GM21576 (cell line): Measurements from ENCODE around the gene PLXDC1.
"Not testable (repeated sequence)": the region's sequence is repeated elsewhere in the genome, so short reads cannot be mapped to it uniquely, and the experiment has no call there.

Experiments
- ATAC-seq: cut with Tn5 transposase; IDR thresholded peaks from one replicate; pipeline ENCODE4 v1.9.1; 2021; ENCODE audit warnings: mild to moderate bottlenecking, moderate library complexity; ENCODE audit not compliant: unreplicated experiment

Gene PLXDC1

DNA sequence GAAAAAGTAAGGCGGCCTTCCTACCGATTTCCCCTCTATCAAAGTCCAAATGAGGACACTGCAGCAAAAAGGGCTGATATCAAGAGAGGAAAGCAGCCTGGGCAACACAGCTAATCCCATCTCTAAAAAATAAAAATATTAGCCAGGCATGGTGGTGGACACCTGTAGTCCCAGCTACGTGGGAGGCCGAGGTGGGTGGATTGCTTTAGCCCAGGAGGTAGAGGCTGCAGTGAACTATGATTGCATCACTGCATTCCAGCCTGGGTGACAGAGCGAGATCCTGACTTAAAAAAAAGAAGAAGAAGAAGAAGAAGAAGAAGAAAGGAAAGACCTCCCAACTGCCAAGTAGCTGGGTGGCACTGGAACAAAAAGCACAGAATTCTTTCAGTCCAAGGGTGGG lies 31.6 kb upstream of the PLXDC1 start:
- ATAC-seq: no peak

DNA sequence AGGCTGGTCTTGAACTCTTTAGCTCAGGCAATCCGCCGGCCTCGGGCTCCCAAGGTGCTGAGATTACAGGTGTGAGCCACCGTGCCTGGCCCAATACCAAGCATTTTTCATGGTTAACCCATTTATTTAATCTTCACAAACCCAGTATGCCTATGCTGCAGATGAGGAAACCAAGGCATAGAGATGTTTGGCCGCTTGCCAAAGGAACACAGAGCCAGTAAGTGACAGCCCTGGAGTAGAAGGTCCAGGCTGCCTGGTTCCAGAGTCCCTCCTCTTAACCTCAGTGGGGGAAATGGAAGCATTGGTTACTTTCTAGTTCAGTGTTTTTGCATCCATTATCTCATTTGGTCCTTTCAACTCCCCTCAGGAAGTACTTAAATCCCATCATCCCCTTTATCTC lies 29.9 kb upstream of the PLXDC1 start:
- ATAC-seq: no peak

DNA sequence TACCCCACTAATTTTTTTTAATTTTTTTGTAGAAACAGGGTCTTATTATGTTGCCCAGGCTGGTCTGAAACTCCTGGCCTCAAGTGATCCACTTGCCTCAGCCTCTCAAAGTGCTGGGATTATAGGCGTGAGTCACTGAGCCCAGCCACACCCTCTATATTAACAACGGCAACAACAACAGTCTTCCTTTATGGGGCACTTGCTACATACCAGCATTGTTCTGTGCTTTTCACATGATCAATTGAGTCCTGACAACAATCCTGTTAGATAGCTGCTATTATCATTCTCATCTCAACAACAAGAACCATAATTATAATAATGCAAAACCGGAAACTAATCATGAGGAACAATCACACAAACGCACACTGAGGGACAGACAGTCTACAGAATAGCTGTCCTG lies 27.1 kb upstream of the PLXDC1 start:
- ATAC-seq: no peak

DNA sequence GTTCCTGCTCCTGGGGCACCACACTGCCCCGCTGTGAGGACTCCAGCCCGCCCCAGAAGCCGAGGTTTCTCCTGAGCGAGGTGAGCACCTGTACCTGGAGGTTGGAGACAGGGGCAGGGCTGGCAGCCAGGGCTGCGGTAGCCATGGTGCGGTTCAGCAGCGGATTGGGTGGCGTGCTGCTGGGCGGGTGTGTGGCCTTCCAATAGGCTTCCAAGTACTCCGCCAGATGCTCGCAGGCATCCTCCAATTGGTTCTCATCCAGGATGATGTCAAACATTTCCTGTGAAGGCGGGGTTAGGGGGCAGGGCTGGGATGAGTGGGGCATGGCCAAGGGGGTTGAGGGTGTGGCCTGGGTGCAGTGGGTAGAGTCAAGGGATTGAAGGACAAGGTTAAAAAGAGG lies 25.8 kb upstream of the PLXDC1 start:
- ATAC-seq: no peak

DNA sequence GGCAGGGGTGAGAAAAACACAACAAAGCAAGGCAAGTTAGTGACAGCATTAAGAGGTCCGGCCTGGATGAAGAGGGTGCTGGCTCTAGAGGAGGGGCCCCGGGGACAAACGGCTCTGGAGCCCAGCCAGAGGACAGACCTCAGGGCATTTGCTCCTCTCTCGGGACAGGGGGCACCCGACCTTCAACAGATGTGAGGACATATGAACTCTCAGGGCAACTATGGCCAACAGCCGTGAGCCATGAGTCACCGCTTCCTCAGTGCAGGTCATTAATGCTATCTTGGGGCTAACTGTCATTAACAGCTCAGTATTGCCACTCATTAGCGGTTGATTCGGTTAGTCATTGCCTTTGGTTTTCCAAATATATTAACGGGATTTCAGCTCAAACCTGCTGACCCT lies 24.3 kb upstream of the PLXDC1 start:
- ATAC-seq: no peak

DNA sequence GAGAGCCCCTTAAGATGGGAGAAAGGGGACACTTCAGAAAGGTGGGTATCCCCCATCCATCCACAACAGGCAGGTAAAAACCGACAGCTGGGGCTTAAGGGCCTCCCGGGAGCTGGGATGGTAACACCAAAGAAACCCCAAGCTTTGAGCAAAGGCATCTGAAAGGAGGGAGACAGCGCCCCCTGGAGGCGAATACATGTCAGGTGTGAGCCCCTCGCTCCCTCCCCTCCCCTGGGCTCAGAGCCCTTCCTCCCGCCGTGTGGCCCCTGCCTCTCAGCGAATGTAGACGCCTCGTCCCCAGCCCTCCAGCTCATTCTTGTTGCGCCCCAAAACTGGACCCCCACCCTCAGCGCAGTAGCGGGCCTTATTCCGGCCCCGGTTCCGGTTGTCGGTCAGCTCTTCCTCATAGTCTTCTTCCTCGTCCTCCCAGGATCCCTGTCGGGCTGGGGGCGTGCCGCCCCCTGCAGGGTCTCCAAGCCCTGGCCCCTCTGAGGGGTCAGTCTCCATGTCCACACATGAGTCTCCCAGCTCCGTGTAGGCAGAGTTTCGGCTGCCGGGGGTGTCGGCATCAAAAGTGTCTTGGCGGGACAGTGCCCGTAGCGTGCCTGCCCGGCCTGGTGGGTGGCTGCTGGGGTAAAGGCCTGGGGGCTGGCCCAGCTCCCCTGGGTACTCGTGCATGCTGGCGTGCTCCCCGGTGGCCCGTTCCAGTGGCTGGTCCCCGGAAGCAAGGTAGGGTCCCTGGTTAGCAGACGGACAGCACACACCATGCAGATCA lies 23.7 kb upstream of the PLXDC1 start:
- ATAC-seq: no peak

DNA sequence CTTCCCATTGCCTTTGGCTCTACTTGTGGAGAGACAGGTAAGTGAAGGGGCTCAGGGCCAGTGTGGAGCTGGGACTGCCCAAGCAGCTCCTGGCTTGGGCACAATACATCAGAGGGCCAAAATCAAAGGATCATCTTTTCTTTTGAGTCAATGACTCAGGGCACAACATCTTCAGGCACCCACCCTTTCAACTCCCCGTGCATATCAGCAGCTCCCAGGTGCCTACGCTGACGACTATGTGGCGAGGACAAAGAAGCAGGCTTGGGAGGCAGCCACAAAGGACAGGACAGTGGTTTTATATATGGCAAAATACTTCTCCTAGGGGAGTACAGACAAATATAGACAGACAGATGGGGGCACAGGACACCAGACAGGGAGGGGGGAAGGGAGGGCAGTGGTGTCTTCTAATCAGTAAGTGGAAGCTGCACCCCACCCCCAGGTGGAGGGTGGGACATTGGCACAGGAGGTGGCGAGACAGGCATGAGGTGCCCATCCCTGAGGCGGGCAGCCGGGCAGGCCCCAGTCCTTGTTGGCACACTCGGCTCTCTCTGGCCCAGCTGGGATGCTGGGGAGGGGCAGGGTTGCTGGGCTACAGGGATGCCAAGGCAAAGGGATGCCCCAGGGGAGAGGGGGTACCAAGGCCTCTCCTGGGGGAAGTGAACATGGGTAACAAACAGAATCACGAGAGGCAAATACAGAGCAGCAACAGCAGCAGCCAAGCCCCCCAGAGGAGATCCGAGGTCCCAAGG lies 22.3 kb upstream of the PLXDC1 start:
- no peak for ATAC-seq

DNA sequence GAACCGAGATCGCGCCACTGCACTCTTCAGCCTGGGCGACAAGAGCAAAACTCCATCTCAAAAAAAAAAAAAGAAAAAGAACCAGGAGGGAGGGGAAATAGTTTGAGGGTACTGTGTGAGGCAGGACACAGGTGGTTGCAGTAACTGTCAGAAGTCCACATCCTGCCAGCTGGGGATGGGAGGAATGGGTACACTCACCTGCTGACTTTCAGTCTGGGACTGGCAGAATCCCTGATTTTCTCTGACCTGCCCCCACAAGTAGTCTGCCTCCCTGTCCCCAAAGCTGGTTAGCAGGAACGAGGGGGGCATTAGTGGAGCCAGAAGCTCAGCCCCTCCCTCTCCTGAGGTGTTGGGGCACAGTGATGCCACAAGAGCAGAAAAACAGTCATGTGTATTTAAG lies 21.6 kb upstream of the PLXDC1 start:
- ATAC-seq: no peak

DNA sequence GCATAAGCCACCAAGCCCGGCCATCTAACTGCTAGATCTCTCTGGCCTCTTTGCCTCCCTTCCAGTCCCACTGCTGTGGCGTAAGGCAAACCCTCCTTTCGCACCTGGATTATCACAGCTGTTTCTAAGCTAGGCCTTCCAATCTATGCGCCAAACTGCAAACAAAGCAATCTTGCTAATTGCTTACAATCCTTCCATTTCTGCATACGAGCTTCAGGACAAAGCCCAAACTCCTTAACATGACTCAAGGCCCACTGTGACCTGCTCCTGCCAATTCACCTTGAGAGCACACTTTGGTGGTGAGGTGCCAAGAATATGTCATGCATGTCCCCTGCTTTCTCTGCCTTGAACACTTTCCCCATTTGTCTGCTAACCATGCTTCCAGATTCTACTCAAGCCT lies 20.5 kb upstream of the PLXDC1 start:
- no peak for ATAC-seq

DNA sequence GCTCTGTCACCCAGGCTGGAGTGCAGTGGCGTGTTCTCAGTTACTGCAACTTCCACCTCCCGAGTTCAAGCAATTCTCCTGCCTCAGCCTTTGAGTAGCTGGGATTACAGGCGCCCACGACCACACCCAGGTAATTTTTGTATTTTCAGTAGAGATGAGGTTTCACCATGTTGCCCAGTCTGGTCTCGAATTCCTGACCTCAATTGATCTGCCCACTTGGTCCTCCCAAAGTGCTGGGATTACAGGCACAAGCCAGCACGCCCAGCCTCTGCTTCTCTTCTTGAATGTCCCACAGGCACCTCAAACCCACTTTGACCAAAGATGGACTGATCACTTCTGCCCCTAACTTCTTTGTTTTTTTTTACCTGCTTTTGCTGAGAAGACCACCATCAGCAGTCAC lies 19.1 kb upstream of the PLXDC1 start:
- ATAC-seq: no peak

DNA sequence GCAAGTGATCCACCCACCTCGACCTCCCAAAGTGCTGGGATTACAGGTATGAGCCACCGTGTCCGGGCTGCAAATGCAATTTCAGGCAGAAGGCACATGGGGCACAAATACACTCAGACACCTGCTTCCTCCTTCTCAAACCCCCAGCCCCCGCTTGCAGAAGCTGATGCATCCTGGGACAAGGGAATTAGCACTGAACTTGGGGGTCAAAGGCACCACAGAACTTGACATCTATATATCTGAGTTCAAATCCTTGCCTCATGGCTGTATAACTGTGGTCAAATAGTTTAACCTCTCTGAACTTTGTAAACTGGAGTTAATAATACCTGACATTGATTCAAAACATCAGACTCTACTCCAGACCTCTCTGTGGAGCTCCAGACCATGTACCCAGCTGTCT lies 18.7 kb upstream of the PLXDC1 start:
- ATAC-seq: no peak

DNA sequence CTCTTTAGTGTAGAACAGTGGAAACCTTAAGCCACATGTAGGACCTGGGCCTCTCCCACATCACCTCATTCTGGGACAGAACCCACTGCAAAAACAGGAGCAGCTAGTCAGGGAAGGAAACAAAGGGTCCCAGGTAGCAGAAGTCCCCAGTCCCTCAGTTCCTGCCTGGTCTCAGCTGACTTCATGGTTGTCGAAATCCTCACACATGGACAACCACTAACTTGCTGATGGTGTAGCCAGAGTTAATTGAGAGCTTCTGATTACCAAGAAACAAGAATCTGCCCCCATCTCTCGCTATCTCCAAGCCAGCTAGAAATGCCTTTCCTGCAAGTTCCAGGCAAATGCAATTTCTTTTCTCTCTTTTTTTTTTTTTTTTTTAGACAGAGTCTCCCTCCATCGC lies 18.1 kb upstream of the PLXDC1 start:
- ATAC-seq: no peak

DNA sequence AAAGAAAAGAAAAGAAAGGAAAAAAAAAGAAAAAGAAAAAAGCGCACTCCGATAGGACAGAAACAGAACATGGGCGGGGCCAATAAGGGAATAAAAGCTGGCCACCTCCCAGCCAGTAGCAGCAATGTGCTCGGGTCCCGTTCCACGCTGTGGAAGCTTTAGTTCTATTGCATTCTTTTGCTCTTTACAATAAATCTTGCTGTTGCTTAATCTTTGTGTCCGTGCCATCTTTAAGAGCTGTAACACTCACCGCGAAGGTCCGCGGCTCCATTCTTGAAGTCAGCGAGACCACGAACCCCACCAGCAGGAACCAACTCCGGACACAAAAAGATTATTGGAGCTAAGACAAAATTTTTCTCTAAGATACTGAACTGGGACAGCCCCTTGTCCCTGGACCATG lies 17.7 kb upstream of the PLXDC1 start:
- no peak for ATAC-seq

DNA sequence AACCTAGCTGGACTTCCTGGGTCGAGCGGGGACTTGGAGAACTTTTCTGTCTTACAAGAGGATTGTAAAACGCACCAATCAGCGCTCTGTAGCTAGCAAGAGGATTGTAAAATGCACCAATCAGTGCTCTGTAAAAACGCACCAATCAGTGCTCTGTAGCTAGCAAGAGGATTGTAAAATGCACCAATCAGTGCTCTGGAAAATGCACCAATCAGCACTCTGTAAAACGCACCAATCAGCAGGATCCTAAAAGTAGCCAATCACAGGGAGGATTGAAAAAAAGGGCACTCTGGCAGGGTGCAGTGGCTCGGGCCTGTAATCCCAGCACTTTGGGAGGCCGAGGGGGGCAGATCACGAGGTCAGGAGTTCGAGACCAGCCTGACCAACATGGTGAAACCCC lies 17.1 kb upstream of the PLXDC1 start:
- ATAC-seq: not testable (repeated sequence)

DNA sequence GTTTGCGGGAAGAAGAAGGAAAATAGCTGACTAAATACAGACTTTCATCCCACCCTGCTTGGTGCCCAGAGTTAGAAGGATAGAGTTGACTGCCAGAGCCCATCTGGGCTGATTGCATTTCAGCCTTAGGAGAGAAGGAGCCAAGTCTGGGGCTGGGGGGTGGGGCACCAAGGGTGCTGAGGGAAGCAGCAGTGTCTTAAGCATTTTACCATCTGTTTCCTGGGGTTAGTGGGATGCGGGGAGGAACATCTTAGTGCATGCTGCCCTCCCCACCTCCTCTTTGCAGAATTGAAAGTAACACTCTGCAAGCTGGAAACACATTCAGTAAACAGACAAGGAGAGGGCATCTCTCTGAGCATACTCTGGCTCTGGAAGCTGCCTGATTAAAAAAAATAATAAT lies 16.0 kb upstream of the PLXDC1 start:
- no peak for ATAC-seq

DNA sequence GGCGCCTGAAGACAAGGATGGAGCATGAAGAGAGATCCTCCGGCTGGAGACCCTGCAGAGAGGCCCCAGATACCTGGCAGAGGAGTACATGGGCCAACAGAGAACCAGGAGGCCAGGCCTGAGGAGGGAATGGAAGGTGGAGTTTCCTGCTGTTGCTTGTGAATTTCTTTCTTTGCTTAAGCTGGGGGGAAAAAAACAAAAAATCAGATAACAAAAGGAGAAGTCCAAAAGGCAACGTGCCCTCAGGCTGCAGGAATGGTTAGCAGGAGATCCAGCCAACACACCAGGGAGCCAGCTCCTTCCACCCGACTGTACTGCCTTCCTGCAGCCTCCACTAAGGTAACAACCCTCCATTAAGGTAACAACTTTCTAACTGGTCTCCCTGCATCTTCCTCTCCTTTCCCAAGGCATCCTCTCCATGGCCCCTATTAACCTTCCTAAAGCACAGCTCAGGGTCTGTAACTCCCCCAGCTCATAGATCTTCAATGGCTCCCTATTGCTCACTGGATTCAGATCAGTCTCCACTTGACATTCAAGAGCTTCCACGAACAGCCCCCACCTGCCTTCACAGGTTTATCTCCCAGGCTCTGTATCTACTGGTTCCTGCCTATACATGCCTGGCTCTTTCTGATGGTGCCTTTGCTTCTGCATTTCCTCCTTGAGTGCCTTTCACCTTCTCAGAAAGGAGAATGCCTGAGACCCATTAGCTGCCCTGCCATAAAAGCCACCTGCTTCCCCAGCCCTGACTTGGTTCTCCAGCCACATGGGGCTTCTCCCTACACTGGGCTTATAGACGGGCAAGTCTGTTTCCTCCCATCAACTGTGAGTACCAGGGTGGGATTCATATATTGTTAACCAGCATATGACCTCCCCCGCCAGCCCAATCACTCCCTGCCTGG lies 15.2 kb upstream of the PLXDC1 start:
- ATAC-seq: no peak

DNA sequence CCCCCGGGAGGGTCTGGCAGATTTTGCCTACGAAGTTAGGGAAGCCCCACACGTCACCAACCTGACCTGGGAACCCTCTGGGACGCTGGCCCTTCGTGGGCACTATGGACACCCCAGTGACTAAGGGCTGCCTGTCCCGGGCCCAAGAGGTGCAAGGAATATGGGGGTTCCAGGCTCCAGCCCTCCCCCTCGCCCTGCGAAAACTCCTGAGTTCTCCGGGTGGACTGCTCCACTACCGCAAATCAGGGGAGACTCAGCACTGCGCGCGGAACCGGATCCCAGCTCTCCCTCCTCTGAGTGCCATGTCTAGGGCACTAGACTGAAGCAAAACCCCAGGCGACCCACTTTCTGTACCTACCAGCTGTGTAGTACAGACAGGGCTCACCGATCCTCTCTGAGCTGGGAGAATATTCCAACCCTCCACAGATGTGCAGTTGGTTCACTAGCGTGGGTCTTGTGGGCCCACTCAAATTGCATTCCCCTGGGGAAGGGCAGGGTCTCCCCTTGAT lies 14.5 kb upstream of the PLXDC1 start, which contains the start of gene ARL5C:
Gene ARL5C (minus strand): TSS at position 321 of the 509 bp plus-strand sequence. CDS start 401 bp downstream, outside the sequence.
- no peak for ATAC-seq

DNA sequence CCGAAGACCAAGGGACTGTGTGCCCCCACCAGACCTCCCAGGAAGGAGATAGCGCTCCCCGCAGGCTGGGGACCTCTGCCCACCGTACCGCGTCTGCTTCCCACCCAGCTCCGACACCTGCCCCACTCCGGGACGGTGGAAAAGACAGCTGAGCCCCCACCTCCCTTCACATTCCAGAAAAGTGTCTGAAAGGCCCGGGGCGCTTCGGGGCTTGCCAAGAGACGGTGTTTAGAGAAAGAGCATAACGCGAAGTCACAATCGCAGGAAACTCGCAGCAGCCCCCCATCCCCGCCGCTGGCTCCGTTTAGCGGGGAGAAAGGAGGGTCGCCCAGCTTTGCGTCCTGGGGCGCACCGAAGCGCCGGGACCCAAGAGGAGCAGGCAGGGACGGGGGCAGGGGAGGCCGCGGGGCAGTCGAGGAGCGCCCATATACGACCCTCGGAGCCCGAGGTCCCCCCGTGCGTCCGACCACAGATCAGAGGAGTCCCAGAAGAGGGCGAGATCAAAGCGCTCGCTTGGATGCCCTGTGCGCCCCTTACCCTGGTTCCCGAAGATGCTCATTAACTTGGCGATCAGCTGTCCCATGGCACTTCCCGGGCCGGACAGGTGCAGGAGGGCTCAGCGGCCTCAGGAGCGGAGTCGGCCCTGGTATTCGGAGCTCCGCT lies 13.9 kb upstream of the PLXDC1 start:
- peak; percentile 11 for ATAC-seq

DNA sequence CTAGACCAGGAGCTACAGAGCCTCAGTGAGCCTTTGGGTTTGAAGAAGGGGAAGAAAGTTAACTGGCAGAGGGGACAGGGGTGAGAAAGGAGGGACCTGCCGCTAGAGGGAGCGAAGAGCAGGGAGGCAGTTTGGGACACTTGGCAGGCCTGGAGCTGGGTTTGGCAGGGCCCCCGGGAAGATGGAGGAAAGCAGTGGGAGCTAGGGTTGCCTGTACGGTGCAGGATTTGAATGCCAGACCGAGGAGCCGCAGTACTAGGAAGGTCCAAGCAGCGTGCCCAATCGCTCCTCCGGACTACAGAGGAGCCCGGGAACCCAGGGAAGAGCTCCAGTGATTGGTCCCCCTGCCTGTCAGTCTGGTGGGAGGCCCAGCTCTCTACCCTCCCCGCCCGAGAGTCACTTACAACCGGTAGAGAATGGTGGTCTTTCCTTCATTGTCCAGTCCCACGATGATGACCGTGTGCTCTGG lies 13.3 kb upstream of the PLXDC1 start:
- ATAC-seq: peak; percentile 58

DNA sequence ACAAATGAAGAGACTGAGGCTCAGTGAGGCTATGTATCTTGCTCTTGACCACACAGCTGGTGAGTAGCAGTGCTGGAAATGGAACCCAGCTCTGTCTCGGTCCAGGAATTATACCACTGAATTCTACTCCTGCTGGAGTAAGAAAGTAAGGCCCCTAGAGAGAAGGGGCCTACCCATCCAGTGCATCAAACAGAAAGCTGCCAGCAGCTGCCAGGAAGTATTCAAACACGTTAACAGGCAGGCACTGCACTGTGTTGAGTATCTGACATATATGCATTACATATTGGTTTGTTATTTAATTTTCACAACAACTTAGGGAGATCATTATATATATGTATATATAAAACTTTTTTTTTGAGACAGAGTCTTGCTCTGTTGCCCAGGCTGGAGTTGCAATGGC lies 10.5 kb upstream of the PLXDC1 start:
- ATAC-seq: no peak

DNA sequence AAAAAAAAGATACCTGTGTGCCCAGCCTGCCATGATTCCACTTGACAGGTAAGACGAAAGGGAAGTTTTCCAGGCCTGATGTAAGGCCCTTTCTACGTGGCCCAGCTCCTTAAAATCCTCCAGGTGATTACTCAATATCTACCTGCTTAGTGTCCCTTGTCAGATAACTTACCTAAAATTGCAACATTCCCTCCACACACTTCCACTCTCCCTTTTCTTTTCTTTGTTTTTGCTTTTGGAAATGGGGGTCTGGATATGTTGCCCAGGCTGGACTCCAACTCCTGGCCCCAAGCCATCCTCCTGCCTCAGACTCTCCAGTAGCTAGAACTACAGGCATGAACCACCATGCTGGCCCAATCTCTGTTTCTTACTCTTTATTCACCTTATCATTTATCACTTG lies 7.2 kb upstream of the PLXDC1 start:
- ATAC-seq: no peak
